Uterus (tissue), 2 donors: ENCODE measurements around the gene HPSE2.

ENCODE experiments used
- POLR2A ChIP-seq, 2 donors: fragments of 450-650 bp; IDR thresholded peaks; one replicate each; pipeline ENCODE4 v1.6.1; 2016; ENCODE audit warnings: antibody characterized with exemption in 2 of 2, mild to moderate bottlenecking in 1 of 2, moderate library complexity in 1 of 2
- TF ChIP-seq, protein P1 (sequence below), 4 experiments: fragments of 200-600 bp in 2 of 4; fragments of 450-650 bp in 2 of 4; sonication (generic) in 2 of 4; IDR thresholded peaks; one replicate each; pipeline ENCODE4 v1.5.1; 2016 to 2019; ENCODE audit warnings: antibody characterized with exemption in 4 of 4, mild to moderate bottlenecking in 2 of 4, moderate library complexity in 1 of 4

DNA sequence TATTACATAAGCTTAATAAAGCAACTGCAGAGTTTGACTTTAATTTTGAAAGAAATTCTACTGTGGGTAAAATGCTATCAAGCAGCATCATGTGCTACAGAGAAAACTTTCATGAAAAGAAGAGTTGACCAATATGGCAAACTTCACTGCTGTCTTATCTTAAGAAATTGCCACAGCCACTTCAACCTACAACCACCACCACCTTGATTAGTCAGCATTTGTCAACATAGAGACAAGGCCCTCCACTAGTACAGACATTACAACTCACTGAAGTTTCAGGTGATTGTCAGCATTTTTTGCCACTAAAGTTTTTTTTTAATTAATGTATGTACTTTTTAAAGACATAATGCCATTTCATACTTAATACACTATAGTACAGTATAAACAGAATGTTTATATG lies 350.3 kb downstream of the HPSE2 start:
- TF ChIP-seq, protein P1, sequence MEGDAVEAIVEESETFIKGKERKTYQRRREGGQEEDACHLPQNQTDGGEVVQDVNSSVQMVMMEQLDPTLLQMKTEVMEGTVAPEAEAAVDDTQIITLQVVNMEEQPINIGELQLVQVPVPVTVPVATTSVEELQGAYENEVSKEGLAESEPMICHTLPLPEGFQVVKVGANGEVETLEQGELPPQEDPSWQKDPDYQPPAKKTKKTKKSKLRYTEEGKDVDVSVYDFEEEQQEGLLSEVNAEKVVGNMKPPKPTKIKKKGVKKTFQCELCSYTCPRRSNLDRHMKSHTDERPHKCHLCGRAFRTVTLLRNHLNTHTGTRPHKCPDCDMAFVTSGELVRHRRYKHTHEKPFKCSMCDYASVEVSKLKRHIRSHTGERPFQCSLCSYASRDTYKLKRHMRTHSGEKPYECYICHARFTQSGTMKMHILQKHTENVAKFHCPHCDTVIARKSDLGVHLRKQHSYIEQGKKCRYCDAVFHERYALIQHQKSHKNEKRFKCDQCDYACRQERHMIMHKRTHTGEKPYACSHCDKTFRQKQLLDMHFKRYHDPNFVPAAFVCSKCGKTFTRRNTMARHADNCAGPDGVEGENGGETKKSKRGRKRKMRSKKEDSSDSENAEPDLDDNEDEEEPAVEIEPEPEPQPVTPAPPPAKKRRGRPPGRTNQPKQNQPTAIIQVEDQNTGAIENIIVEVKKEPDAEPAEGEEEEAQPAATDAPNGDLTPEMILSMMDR (IDR thresholded peaks at IDR 0.05), result no peak
- TF ChIP-seq POLR2A (IDR thresholded peaks at IDR 0.05), result no peak
